Testis (tissue), 2 donors: ENCODE data around the gene PRMT7.

ENCODE experiments used
- POLR2A ChIP-seq: fragments of 450-650 bp; IDR thresholded peaks from one replicate; pipeline ENCODE4 v1.6.1; 2017; ENCODE audit warnings: antibody characterized with exemption, mild to moderate bottlenecking, moderate library complexity
- TF ChIP-seq, protein P1 (sequence below), 3 experiments: fragments of 450-650 bp in 2 of 3; fragments of 200-600 bp in 1 of 3; sonication (generic) in 1 of 3; IDR thresholded peaks; one replicate each; pipeline ENCODE4 v1.5.1; 2016 to 2019; ENCODE audit warnings: antibody characterized with exemption in 3 of 3, mild to moderate bottlenecking in 2 of 3, moderate library complexity in 1 of 3

DNA sequence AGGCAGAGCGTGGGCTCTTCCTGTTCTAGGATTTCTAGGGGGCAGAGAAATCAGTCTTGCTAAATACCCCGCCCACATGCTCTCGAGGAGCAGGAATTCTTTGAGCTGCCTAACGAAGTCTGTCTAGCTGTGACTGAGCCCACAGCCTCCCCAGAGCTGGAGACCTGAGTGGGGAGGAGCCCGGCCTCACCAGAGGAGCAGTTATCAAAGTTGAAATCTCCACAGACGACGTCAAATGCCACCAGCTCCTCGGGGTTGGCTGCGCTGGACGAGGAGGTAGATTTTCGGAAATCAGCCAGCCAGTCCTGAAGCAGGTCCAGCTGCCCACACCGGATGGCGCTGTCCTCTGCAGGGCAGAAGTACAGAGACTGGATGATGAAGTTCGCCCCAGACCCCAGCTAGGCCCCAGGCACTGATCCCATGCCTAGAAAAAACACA, 53.8 kb downstream of the PRMT7 start:
- TF ChIP-seq, protein P1, sequence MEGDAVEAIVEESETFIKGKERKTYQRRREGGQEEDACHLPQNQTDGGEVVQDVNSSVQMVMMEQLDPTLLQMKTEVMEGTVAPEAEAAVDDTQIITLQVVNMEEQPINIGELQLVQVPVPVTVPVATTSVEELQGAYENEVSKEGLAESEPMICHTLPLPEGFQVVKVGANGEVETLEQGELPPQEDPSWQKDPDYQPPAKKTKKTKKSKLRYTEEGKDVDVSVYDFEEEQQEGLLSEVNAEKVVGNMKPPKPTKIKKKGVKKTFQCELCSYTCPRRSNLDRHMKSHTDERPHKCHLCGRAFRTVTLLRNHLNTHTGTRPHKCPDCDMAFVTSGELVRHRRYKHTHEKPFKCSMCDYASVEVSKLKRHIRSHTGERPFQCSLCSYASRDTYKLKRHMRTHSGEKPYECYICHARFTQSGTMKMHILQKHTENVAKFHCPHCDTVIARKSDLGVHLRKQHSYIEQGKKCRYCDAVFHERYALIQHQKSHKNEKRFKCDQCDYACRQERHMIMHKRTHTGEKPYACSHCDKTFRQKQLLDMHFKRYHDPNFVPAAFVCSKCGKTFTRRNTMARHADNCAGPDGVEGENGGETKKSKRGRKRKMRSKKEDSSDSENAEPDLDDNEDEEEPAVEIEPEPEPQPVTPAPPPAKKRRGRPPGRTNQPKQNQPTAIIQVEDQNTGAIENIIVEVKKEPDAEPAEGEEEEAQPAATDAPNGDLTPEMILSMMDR (IDR thresholded peaks at IDR 0.05) = peak in 1 of 3 experiments; percentile 17
- no peak for TF ChIP-seq POLR2A
